GM20000 (cell line): Measurements from ENCODE around the gene COL6A6.

Experiments used
- DNase-seq: peaks from one replicate; pipeline ENCODE4 v3.0.0; 2012; ENCODE audit warnings: low spot score
- CTCF ChIP-seq: IDR thresholded peaks from 2 replicates; pipeline ENCODE4 v1.5.1; 2012; ENCODE audit warnings: mild to moderate bottlenecking, control low read depth; ENCODE audit errors: extremely low read depth, missing control alignments

Gene COL6A6

DNA sequence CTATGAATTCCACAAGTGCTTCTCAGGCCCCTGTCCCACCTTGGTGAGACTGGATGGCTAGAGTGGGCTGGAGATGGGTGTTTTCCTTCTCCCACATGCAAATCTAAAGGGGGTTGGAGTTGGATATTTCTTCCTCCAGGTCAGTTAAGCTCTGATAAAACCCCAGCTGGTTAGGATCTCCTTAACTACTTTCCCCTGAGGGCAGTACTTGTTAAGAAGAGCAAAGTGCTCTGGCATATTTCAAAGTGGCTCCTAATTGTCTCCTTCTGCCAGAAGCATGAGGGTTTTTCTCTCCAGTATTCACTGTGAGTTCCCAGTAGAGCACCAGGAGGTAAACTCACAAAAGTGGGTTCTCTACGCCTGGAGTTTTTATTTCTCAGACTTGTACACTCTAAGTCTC is 31.4 kb downstream of the COL6A6 start:
- no peak for DNase-seq
- TF ChIP-seq CTCF: no peak

GRCh38 chr3:130557336-130558035 is 40.5 kb downstream of the COL6A6 start:
- no peak for DNase-seq
- TF ChIP-seq CTCF: no peak

- DNase-seq: no peak
- no peak for TF ChIP-seq CTCF
These were observed 41.4 kb downstream of the COL6A6 start for GRCh38 chr3:130558366-130558765.

DNA sequence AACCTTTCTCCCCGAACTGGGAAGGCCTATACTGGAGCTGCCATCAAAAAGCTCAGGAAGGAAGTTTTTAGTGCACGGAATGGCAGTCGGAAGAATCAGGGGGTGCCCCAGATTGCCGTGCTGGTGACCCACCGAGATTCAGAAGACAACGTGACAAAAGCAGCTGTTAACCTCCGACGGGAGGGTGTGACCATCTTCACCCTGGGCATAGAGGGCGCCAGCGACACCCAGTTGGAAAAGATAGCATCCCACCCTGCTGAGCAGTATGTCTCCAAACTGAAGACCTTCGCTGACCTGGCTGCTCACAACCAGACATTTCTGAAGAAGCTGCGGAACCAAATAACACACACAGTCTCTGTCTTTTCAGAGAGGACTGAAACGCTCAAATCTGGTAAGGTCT is 48.2 kb downstream of the COL6A6 start:
- no peak for TF ChIP-seq CTCF
- DNase-seq: no peak
